ENCODE measurements around the gene HEPACAM.

DNA sequence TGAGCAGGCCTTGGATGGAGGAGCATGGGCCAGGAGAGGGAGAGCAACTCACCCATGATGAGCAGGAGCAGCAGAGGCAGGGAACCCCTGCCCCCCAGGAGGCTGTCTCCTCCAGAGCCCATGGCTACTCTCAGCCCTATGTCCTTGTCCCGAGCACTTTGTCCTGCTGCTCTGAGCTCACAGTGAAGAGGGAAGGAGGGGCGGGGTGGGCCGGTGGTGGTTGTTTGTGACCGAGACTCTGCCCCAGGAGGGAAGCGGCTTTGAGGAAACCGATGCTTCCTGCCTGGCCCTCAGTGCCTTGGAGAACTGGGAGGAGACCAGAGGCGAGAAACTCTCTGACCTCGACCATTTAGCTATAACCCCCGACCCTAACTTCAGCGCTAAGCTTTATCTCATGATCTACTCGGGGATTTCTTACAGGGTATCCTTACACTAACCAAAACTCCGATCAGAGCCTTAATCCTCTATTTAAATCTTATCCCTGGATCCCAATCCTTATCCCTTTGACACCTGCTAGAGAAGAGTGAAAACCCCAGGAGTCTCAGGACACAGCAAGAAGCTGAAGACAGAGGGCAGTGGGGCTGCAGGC lies 38.1 kb downstream of the HEPACAM start, which contains the start of gene ROBO4:
- TF ChIP-seq POLR2A (IDR thresholded peaks at IDR 0.05; ENCODE audit: low read depth, low read length), result peak; percentile 90
- TF ChIP-seq, protein P1, sequence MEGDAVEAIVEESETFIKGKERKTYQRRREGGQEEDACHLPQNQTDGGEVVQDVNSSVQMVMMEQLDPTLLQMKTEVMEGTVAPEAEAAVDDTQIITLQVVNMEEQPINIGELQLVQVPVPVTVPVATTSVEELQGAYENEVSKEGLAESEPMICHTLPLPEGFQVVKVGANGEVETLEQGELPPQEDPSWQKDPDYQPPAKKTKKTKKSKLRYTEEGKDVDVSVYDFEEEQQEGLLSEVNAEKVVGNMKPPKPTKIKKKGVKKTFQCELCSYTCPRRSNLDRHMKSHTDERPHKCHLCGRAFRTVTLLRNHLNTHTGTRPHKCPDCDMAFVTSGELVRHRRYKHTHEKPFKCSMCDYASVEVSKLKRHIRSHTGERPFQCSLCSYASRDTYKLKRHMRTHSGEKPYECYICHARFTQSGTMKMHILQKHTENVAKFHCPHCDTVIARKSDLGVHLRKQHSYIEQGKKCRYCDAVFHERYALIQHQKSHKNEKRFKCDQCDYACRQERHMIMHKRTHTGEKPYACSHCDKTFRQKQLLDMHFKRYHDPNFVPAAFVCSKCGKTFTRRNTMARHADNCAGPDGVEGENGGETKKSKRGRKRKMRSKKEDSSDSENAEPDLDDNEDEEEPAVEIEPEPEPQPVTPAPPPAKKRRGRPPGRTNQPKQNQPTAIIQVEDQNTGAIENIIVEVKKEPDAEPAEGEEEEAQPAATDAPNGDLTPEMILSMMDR (IDR thresholded peaks at IDR 0.05; ENCODE audit: extremely low read depth in 1 of 2, insufficient read depth in 1 of 2, low read depth in 1 of 2, low read length in 2 of 2), result no peak
- TF ChIP-seq EZH2 (IDR thresholded peaks at IDR 0.05; ENCODE audit: borderline replicate concordance, low read depth, low read length, severe bottlenecking), result no peak
- TF ChIP-seq JUN (IDR thresholded peaks at IDR 0.05; ENCODE audit: borderline replicate concordance, insufficient read depth, insufficient read length, low read depth), result no peak
- TF ChIP-seq POLR2AphosphoS5 (IDR thresholded peaks at IDR 0.05; ENCODE audit: insufficient read depth, low read depth, low read length), result peak; percentile 93
- TF ChIP-seq, protein P2, sequence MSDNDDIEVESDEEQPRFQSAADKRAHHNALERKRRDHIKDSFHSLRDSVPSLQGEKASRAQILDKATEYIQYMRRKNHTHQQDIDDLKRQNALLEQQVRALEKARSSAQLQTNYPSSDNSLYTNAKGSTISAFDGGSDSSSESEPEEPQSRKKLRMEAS (IDR thresholded peaks at IDR 0.05; ENCODE audit: insufficient read depth, insufficient read length), result no peak
- TF ChIP-seq MYC (IDR thresholded peaks at IDR 0.05; ENCODE audit: low read depth, low read length), result no peak
- peak; percentile 74 for TF ChIP-seq GATA2 (IDR thresholded peaks at IDR 0.05; ENCODE audit: insufficient read depth, insufficient read length, low read depth, low read length)
- TF ChIP-seq FOS (IDR thresholded peaks at IDR 0.05; ENCODE audit: borderline replicate concordance, insufficient read depth, low read length), result no peak

Measured in endothelial cell of umbilical vein (primary cell).